ENCODE results near the gene FOS.
A peak's percentile ranks its signal among the peaks of the same experiment; 100 is the strongest.
"Not testable (repeated sequence)": the region's sequence is repeated elsewhere in the genome, so short reads cannot be mapped to it uniquely, and the experiment has no call there.

Gene FOS

GRCh38 chr14:75294649-75295033 lies 16.0 kb downstream of the FOS start:
- no peak for DNase-seq (ENCODE audit: low spot score)

DNA sequence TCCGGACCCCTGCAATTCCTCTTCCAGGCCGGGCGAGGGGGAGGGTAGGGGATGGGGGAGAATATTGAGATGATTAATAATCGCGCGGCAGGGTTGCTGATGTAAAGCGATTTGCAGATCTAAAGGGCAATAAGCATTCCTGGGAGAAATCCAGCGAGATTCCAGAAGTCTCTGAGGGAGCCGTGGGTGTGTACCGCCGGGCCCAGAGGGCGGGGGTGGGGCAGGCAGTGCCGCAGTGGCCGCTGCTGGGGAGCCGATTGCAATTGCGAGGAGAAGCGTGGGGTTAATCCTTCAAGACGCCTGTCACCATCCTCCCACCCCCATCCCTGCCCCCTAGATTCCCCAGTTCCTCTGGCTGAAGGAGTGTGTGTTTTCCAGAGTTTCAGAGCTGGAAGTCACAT lies 16.4 kb downstream of the FOS start:
- peak; percentile 75 for DNase-seq (ENCODE audit: low spot score)

DNA sequence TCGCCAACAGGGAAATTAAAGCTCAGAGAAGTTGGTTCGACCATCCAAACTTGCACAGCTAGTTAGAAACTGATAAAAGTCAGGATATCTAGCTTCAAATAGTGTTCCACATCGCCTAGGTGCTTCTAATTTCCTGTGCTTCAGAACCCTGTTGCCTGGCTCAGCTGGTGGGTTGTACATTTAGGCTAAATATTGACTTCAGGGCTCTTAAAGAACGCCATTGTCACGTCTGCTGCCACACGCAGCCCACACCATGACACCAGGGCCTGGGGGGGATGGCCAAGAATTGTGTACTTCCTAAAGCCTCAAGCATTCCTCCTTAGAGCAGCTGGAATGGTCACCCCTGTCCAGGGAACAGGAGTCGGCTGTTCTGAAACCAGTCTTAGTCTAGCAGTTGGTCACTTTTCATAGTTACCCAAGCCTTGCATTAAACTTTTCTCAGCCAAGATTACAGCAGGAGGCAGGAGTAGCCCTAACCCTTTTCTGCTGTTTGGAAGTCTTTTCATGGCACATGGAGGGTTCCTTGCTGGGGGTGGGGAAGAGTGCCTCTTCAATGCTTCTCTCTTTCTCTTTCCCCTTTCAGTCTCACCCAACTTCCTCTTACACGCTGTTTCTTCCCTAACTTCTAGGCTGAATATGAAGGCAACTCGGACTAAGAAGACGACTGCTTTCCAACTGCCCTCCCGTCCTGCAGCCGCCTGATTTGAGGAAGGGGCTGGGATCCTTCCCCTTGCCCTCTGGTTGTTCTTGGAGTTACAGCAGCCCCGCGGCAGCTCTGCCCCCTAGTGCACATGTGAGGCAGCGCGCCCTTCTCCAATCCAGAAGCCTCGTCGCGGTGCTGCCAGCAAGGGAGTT lies 17.1 kb downstream of the FOS start:
- DNase-seq (ENCODE audit: low spot score), result peak; percentile 77

DNA sequence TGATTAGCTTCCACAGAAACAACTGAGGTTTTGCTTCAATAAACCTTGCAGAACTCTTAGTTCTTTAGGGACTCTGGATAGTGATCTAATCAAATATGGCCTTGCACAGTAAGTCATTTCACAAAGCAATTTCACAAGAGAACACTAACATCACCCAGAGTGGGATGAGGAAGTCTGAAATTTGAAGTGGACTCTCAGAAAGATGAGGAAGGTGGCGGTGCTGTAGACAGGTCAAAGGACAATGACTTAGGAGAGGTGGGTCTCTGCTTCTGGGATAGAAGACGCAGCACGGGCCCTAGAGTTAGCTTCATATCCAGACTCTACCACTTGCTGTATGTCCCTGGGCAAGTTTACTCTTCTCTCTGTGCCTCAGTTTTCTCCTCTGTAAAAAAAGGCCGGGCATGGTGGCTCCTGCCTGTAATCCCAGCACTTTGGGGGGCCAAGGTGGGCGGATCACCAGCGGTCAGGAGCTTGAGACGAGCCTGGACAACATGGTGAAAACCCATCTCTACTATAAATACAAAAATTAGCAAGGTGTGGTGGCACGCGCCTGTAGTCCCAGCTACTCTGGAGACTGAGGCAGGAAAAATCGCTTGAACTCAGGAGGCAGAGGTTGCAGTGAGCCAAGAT lies 18.9 kb downstream of the FOS start:
- no peak for DNase-seq (ENCODE audit: low spot score)

DNA sequence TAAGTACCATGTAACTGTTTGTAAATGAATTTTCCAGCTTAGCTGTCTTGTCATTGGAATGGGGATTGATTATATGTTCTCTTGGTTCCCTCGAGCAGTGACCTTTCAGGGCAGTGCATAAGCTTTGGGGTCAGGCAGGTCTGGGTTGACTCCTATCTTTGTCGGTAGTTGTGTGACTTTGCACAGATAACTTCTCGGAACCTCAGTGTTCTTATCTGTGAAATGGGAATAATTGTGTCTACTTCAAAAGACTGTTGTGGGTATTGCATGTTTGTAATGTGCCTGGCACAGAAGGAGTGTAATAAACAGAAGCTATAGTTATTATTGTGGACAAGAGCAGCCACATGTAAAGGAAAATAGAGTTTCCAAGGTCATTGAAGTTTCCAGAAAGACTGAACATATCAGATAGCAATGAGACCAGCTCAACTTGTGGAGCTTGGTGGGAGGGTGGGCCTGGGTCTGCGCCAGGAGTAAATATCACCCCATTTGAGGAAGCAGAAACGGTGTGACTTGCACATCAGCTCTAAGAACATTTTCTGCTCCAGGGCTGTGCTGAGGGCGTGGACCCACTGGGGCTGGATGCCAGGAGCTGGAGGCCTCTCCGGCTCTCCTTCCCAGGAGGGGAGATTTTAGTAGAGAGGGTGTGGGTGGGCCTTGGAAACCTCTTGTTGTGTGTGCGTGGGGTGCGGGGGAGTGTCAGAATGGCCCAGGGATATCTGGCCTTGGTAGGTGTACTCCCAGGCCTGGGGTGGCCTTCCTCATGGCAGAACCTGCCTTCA lies 19.7 kb downstream of the FOS start:
- no peak for DNase-seq (ENCODE audit: low spot score)

DNA sequence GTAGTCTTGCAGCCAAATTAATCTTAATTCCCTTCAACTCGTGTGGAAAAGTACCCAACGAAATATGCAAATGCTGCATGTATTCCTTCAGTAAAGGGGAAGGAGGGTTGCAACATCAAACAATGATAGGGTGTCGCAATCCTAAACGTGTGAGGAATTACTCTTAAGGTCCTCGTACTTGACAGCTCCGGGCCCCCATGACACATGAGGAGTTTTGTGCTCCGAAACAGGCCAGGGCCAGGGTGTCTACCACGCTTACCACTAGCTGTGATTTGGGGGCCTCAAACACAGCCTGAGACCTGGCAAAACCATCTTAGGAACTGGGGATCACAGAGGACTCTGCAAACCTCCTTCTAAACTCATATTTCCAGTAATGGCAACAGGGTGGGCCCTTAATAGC lies 20.4 kb downstream of the FOS start:
- no peak for DNase-seq (ENCODE audit: low spot score)

DNA sequence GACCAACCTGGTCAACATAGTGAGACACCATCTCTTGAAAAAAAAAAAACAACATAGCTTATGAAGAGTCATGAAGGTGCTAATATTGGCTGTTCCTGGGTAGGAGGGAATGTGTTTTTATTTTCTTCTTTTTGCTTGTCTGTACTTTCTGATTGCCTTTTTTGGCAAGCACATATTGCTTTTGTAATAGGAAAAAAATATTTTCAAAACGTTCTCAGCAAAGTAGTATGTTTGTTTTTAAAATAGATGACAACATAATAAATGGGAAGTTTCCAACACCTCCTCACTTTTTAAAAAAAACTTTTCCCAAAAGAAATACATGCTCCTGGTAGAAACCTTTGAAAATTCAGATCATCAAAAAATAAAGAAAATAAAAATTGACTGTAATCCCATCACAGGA lies 20.9 kb downstream of the FOS start:
- no peak for DNase-seq (ENCODE audit: low spot score)

- peak; percentile 69 for DNase-seq (ENCODE audit: low spot score)
Observed at GRCh38 chr14:75301666-75302325, 23.2 kb downstream of the FOS start.

DNA sequence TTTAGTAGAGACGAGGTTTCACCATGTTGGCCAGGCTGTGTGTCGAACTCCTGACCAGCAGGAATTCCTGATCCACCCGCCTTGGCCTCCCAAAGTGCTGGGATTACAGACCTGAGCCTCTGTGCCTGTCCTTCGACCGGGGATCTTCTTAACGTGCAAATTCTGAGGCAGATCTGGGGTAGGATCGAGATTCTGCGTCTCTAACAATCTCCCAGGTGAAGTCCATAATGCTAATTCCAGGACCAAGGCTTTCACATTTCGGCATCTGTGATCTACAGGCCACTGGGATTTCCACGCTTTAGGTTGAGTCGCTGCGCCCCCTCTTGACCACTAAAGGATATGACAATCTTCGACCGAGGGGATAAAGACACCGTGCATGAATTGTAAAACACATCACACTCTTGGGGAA lies 24.8 kb downstream of the FOS start:
- peak; percentile 75 for DNase-seq (ENCODE audit: low spot score)

- DNase-seq (ENCODE audit: low spot score), result not testable (repeated sequence)
Observed at GRCh38 chr14:75306410-75306809, 27.8 kb downstream of the FOS start.

GRCh38 chr14:75306927-75307699 lies 28.5 kb downstream of the FOS start:
- DNase-seq (ENCODE audit: low spot score), result peak; percentile 26

DNA sequence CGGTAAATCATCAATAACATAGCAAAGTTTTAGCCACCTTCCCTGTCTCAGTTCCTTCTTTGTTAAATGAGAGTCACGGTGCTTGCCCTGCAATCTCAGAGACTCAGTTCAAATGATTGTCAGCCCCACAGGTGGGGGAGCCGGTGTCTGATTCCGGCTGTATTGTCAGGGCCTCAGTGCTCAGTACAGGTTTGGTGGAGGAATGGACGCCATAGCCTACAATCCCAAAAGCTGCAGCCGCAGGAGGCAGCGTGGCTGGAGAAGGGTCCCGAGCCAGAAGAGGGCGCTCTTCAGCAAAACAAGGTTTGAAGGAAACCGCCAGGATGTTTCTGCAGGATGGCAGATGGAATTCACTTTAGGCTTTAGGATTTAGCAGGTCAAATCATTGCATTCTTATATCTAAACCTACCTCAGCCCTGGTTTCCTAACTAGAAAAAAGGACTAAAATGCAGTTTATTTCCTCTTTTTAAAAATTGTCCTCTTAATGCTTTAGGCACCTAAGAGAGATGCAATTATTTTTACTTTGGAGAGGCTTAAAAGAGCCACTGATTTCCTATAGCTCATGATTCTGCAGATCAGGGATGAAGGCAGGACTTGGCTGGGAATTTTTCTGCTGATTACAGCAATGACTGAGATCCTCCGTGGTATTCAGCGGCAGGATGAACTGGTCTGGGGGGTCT lies 29.2 kb downstream of the FOS start:
- peak; percentile 80 for DNase-seq (ENCODE audit: low spot score)

DNA sequence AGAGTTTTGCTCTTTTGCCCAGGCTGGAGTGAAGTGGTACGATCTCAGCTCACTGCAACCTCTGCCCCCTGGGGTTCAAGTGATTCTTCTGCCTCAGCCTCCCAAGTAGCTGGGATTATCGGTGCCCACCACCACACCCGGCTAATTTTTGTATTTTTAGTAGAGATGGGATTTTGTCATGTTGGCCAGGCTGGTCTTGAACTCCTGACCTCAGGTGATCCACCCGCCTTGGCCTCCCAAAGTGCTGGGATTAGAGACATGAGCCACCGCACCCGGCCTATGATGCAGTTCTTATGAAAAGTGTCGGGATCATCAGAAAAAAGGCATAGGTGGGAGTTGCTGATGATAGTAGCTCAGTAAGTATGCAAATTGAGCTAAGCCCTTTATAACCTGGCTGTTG lies 30.4 kb downstream of the FOS start:
- not testable (repeated sequence) for DNase-seq (ENCODE audit: low spot score)

DNA sequence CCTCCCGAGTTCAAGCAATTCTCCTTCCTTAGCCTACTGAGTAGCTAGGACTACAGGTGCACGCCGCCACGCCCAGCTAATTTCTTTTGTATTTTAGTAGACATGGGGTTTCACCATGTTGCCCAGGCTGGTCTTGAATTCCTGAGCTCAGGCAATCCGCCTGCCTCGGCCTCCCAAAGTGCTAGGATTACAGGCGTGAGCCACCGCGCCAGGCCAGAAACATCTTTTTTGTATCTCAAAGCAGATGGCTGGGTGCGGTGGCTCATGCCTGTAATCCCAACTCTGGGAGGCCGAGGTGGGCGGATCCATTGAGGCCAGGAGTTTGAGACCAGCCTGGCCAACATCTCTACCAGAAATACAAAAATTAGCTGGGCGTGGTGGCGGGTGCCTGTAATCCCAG lies 30.9 kb downstream of the FOS start:
- not testable (repeated sequence) for DNase-seq (ENCODE audit: low spot score)

DNA sequence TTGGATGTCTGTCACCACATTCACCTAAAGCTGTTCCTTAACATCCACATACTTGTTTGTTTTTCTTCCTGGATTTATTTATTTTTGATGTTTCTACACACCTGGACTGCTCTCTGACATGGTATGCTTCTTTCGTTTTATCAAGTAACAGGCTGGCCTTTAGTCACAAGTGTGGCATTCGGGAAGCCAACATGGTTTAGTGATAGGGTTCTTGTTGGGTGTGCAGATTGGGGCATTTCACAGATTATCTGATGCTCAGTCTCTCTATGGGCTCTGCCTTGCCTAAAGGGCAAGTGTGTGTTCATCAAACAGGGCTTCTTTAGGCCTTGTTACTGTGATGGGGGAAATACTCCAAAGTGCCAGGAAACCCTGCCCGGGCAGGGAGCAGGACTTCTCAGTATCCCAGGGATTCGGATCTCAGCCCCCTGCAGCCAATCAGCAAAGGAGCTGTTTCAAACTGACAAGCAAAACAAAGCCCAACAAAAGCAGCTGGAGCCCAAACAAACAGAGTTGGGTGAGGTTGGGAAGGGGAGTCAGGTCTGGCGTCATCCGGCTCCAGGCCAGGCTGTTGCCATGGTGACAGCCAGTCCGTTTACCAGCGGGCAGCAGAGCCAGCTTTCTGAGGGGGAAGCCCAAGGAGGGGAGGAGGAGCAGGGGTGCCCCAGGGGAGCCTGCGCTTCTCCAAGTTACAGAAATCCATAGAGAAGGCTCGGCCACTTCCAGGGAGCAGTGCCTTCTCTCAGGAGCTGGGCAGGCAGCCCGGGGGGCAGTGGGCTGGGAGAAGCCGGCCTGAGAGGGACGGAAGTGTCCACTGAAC lies 31.9 kb downstream of the FOS start:
- DNase-seq (ENCODE audit: low spot score), result peak; percentile 82

GRCh38 chr14:75311356-75311755 lies 32.7 kb downstream of the FOS start:
- no peak for DNase-seq (ENCODE audit: low spot score)

DNA sequence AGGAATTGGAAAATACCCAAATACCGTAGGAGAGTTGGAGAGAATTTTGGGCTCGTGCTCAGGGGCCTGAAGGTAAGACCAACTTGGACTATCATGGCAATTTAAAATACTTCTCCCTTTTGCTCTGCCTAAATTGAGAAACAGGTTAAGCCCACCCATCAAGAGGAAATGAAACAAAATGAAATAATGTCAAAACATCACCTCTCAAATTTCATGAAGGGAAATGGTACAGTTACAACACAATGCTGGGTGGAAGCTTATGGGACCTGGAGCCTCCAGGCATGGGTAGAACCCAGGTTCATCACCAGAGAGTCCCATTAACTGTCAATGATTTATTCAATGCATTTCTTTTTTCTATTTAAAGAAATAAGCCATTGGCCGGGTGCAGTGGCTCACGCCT lies 33.7 kb downstream of the FOS start:
- DNase-seq (ENCODE audit: low spot score), result no peak

DNA sequence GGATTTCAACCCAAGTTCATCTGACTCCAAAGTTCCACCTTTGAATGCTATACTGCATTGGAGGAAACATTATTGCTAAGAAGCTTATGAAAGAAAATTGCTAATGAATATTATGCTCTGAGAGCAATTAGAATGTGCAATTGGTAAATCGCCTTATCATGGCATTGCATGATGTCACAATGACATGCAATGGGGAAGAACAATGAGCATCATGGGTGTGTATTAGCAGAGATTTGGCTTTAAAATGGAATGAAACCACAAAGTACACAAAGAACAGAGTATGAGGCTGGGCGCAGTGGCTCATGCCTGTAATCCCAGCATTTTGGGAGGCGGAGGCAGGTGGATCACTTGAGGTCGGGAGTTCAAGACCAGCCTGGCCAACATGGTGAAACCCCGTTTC lies 34.7 kb downstream of the FOS start:
- no peak for DNase-seq (ENCODE audit: low spot score)

- DNase-seq (ENCODE audit: low spot score), result no peak
Observed at GRCh38 chr14:75315144-75315543, 36.5 kb downstream of the FOS start.

- no peak for DNase-seq (ENCODE audit: low spot score)
Observed at GRCh38 chr14:75317148-75317547, 38.5 kb downstream of the FOS start.

Measured in kidney tubule cell (primary cell).